ENCODE measurements around the gene HACL1.

The HACL1 gene

DNA sequence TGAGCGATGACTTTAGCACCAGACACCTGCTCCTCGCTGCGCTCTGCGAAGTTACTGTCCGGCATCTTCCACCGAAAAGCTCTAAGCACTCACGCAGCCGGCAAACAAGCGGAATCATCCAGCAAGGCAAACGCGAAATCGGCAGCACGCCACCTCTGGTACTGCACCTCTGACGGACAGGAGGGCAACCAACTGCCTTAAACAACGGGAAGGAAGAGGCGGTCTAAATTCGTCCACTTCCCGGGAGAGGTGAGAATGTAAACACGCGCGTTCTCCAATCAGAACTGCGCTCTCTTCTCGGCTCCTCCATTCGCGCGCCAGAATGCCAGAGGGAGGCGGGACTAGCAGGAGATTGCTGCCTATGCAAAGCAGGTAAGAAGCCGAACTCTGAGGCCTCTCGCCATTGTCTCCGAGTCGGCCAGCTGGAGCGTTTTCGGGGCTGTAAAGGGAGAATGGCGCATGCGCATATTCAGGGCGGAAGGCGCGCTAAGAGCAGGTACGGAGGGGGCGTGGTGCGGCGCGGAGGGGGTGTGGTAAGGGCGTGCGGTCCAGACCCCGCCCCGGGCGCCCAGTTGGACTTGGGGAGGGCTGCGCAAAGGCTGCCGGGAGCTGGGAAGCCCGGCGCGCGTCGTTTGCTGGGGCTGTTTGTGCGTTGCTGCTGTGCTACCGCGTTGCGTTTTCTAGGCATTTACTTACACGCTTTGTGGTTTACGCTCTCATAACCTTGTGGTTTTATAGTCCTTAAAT is at the start of gene HACL1, which contains the start of gene BTD:
Gene HACL1, minus strand, starts transcription at position 171 of the 747 bp plus-strand sequence. Its CDS starts 106 bp downstream, at position 65.
Gene BTD, plus strand, starts transcription at position 347 of the 747 bp plus-strand sequence. CDS start 33,695 bp downstream, outside the sequence.
- peak; percentile 94 to 99 (median 99) for DNase-seq (ENCODE audit: low read depth in 3 of 3)

GRCh38 chr3:15649858-15650257 is 48.5 kb upstream of the HACL1 start:
- no peak for DNase-seq (ENCODE audit: low read depth in 3 of 3)

- no peak for DNase-seq (ENCODE audit: low read depth in 3 of 3)
Observed at GRCh38 chr3:15649341-15649740, 48.0 kb upstream of the HACL1 start.

GRCh38 chr3:15647611-15648167 is 46.3 kb upstream of the HACL1 start:
- peak in 1 of 3 donors; percentile 37 for DNase-seq (ENCODE audit: low read depth in 3 of 3)

DNA sequence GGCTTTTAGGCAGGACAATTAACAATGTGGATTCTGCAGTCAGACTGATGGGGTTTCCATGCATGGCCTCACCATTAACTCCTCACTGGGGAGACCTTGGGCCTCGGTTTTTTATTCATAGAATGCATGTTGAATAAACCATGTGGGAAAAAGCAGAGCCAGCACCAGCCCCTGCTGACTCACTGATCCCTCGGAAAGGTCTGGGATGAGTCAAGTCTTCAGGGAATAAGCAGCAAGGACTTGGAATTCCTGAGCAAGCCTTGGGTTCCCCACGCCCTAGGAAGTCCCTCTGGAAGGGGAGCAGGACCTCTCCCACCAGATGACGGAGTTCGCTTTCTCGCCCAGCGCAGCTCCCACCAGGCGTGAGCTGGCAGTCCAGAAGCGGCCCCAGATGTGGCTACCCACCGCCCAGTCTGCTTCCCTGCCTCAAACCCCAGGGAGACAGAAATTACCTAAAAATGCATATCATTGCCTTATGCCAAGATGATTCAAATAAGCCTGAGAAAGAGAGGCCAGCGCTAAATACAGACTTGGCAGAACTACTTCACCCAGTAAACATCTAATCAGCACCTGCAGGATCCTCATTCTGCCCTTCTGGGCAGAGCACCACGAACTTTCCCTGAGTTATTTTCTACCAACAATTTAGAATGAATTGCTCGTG is 45.6 kb upstream of the HACL1 start:
- no peak for DNase-seq (ENCODE audit: low read depth in 3 of 3)

DNA sequence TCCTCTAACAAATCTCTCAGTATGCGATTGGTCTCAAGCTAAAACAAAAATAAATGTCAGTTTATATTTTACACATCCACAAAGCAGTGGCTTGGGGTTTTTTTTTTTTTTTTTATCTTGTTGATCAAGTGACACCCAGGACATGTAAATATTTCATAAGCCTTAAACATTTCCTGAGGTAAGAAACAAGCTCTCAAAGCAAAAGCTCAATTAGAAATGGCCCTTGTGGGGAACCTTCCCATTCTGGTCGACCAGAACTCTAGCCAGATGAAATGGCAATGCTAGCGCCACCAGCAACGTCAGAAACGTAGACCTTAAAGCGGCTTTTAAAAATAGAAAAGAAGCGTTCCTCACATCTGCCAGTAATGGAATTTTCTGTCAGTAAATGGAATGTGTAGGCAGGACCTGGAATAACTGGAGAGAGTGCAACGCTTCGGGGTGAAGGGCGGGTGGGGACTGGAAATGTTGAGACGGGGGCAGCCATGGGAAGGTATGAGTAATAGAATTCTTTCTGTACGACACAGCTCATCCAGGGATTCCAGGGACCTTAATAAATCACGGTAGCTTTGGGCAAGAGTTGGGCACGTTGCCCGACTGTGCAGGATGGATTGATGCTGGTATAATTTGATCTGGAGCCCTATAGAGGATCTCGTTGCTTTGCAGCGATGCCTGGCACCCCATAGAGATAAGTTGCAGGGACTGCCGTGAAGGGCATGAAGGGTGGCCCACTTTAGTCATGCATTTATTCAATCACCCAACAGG is 44.6 kb upstream of the HACL1 start:
- DNase-seq (ENCODE audit: low read depth in 3 of 3) = no peak

DNA sequence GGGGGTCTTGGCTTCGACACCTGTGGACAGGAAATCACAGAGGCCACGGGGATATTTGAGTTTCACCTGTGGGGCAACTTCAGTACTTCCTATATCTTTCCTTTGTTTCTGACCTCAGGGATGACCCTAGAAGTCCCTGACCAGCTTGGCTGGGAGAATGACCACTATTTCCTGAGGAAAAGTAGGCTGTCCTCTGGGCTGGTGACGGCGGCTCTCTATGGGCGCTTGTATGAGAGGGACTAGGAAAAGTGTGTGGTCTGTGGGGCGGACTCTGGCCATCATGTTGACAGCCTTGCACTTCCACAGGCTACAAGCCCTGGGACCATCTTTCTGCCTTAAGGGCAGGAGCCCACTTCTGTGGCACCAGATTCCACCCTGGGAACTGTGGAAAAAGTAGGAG is 43.9 kb upstream of the HACL1 start:
- DNase-seq (ENCODE audit: low read depth in 3 of 3) = no peak

DNA sequence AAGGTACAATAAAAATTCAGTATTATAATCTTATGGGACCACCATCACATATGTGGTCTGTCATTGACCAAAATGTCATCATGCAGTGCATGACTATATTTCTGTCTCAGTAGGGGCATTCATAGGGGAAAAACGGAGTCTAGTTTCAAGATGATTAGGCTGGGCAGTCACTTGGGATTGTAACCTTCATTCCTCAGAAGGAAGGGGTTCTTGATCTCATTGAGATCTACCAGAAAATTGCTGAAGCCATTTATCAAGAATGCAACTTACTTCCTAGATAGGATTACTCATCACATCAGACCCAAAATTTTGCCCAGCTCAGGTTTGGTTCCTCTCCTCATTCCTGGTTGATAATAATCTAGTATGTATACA is 37.5 kb upstream of the HACL1 start:
- DNase-seq (ENCODE audit: low read depth in 3 of 3) = no peak

- DNase-seq (ENCODE audit: low read depth in 3 of 3) = no peak
Observed at GRCh38 chr3:15638193-15638890, 37.0 kb upstream of the HACL1 start.

DNA sequence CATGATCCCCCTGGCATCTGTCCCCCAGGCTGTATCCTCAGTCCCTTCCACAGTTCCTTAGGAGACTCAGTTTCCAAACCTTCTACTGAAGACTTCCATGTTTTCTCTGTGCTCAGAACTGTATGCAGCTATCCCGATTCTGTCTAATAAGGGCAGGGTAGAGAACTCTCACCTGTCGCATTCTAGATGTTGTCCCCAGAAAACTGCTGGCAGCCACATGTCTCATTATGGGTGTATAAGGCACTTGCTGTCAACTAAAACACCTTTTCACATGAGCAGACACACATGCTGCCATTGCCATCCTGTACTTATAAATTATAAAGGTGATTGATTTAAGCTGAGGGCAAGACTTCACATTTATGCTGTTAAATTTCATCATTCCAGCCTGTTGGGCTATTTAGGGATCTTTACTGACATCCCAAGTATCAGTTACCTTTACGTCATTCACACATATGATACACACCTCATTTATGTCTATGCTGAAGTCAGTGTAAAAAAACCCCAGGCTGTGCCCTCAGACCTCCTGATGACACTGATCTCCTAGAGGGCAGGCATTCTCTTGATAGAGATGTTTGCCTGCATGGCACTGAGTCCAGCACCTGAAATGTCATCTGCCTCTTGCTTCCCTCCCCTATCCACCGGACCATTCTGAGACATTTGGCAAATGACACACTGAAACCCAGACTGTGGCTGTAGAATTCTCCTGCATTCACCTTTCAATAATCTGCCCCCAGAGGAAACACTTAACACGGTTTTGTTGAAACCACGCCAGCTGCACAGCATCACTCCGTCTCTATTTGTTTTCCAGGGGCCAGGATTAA is 36.0 kb upstream of the HACL1 start:
- DNase-seq (ENCODE audit: low read depth in 3 of 3) = no peak

- DNase-seq (ENCODE audit: low read depth in 3 of 3) = peak in 1 of 3 donors; percentile 31
Observed at GRCh38 chr3:15636028-15636709, 34.8 kb upstream of the HACL1 start.

- DNase-seq (ENCODE audit: low read depth in 3 of 3) = no peak
Observed at GRCh38 chr3:15635121-15635661, 33.8 kb upstream of the HACL1 start.

- no peak for DNase-seq (ENCODE audit: low read depth in 3 of 3)
Observed at GRCh38 chr3:15634671-15635070, 33.3 kb upstream of the HACL1 start.

DNA sequence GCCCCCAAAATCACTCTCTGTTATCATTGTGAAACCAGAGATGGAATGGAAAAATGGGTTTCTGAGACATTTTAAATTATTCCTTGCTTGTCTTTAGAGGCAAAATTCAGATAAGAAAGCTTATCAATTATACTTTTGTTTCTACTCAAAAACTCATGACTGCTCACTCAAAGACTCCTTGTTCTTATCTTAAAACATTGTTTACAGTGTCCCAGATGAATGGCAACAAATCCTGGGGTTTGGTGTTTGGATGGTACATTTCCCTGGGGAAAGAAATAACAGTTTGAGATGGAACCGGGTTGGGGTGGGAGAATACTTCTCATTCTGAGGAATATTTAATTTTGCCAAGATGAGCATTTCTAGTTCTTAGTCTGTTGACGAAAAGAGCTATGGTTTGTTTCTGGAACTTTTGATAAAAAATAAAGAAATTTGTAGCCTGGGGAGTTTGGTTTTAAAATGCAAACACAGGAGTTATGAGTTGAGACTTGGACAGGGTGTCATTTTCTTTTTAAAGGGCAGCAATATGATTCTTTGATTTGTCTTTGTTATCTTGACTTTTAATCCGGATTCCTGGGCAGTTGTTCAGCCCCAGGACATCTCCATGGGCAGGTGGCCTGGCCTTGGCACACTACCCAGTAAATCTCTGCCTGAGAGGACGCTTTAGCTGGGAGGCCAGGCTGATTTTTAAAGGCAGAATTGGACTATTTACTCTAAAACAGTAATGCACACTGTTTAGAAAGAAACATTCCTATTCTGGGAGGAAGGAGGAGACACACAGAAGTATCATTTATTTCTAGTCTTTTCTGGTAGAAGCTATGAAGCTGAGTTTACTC is 32.6 kb upstream of the HACL1 start:
- no peak for DNase-seq (ENCODE audit: low read depth in 3 of 3)

DNA sequence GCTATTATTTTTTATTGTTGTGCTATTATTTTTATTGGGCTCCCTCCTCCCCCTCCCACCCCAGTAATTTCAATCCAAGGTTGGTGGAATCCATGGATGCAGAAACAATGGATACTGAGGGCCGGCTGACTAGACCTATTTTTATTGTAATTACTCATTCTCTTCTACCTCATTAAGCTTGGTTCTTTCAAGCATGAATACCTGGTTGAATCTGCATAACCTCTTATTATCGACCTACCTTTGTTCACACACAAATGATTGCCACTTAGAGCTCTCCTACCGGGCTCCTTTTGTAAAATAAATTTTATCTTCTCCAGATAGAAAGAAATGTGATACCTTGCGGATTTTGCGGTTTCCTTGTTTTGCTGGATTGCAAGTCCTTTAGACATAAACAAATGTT is 31.8 kb upstream of the HACL1 start:
- DNase-seq (ENCODE audit: low read depth in 3 of 3) = no peak

DNA sequence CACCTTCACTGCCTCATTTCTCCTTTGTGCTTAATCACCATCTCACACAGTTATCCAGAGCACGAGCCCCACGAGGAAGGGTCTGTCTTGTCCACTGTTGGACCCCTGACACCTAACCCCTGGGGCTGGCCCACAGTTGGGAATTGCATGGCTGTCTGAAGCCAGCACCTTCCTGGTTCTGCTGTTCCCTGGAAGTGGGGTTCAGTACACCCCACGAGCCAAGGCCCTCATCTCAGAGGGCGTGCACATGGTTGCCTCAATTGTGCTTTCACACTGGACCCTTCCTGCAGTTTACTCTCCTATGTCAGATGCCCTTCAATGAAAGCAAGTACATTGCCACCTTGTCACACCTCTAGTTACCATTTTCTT is 30.8 kb upstream of the HACL1 start:
- DNase-seq (ENCODE audit: low read depth in 3 of 3) = no peak

GRCh38 chr3:15631426-15632211 is 30.2 kb upstream of the HACL1 start:
- no peak for DNase-seq (ENCODE audit: low read depth in 3 of 3)

Measured in stimulated activated CD4-positive, alpha-beta T cell treated with anti-CD3 and anti-CD28 coated beads, TNF-alpha, amount 100 ng/mL, for 48 hours (primary cell).